ENCODE measurements around the gene SREBF1. TPM values are rescaled to one million over a fixed set of nuclear protein-coding genes. Genes with fewer than 3 reads are reported as not detected.

Gene SREBF1
- polyA plus RNA-seq, 3 donors = 7.6 to 35.9 (median 10.5) TPM

DNA sequence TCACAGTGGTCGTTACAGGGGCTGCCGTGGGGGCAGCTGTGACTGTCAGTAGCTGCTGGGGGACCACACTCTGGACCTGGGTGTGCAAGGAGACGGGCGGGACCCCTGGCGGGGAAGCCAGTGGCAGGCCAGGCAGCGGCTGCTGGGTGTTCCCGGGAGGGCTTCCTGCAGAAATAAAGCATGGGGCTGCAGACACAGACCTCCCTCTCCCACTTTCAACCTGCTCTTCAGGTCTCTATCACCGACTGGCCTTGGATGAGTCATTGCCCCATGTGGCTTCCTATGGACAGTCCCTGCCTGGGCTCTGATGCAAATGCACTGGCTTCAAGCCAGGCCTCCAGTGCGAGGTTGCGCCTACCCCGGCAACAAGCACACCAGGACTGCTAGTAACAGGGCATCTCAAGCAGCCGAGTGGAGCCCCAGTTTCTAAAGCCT lies 17.2 kb downstream of the SREBF1 start:
- Histone ChIP-seq H3K36me3 (replicated peaks in 1 of 2; ENCODE audit: control insufficient read depth in 1 of 2, insufficient read depth in 2 of 2, low read length in 2 of 2) (peaks cover 41 to 43% of the 10 kb centered on the region in 2 donors), H3K79me2 (ENCODE audit: insufficient read depth, low read length) (peaks cover 21% of the 10 kb centered on the region), H3K4me2 (replicated peaks; ENCODE audit: extremely low read depth, low read length, poor library complexity, severe bottlenecking) (peak overlapping the region; percentile 20), H3K9ac (ENCODE audit: insufficient read depth, low read length, poor library complexity, severe bottlenecking) (no peak overlapping the region), H2AFZ (ENCODE audit: insufficient read depth, low read depth, low read length, poor library complexity, severe bottlenecking) (no peak overlapping the region), H3K27me3 (ENCODE audit: control insufficient read depth in 2 of 2, insufficient read depth in 2 of 2, low read length in 2 of 2) (no peaks in the 10 kb centered on the region), H3K27ac (ENCODE audit: low read depth in 1 of 2, low read length in 2 of 2) (peak overlapping the region in 1 of 2 donors; percentile 15), H3K4me3 (replicated peaks in 1 of 3; ENCODE audit: low read depth in 2 of 3, low read length in 3 of 3) (no peak overlapping the region), H4K20me1 (ENCODE audit: insufficient read depth, low read length) (peaks cover 67% of the 10 kb centered on the region), H3K9me3 (replicated peaks in 1 of 2; ENCODE audit: control insufficient read depth in 1 of 2, insufficient read depth in 1 of 2, low read length in 2 of 2) (no peaks in the 10 kb centered on the region), H3K4me1 (ENCODE audit: control insufficient read depth in 1 of 2, insufficient read depth in 2 of 2, low read length in 2 of 2) (peaks cover 42 to 43% of the 10 kb centered on the region in 2 donors)
- TF ChIP-seq, protein P1, sequence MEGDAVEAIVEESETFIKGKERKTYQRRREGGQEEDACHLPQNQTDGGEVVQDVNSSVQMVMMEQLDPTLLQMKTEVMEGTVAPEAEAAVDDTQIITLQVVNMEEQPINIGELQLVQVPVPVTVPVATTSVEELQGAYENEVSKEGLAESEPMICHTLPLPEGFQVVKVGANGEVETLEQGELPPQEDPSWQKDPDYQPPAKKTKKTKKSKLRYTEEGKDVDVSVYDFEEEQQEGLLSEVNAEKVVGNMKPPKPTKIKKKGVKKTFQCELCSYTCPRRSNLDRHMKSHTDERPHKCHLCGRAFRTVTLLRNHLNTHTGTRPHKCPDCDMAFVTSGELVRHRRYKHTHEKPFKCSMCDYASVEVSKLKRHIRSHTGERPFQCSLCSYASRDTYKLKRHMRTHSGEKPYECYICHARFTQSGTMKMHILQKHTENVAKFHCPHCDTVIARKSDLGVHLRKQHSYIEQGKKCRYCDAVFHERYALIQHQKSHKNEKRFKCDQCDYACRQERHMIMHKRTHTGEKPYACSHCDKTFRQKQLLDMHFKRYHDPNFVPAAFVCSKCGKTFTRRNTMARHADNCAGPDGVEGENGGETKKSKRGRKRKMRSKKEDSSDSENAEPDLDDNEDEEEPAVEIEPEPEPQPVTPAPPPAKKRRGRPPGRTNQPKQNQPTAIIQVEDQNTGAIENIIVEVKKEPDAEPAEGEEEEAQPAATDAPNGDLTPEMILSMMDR (IDR thresholded peaks at IDR 0.05) = no peak
- intact Hi-C loops (cut with micrococcal nuclease) = loop anchor here (2.0 to 10.0 kb wide), 2 partner anchors 19 to 205 kb away; no protein-coding TSS in a partner anchor
- peaks cover 51% of the 10 kb centered on the region for H3K4me1 Mint-ChIP-seq
- 62% methylated on average over 12 of the region's 12 CpGs for WGBS (ENCODE audit: insufficient coverage)
- peaks cover 54 to 68% of the 10 kb centered on the region in 2 donors for H3K36me3 Mint-ChIP-seq
- H3K9me3 Mint-ChIP-seq = peaks cover 0 to 2% (median 0%) of the 10 kb centered on the region in 7 donors
- peak overlapping the region; percentile 24 to 35 for H3K4me3 Mint-ChIP-seq
- peak; percentile 91 to 94 (median 92) for DNase-seq
- H3K27me3 Mint-ChIP-seq (ENCODE audit: low read depth in 3 of 3) = peaks cover 2 to 12% (median 3%) of the 10 kb centered on the region in 3 donors
- H3K27ac Mint-ChIP-seq = peak overlapping the region in 5 of 7 donors; percentile 13 to 80 (median 66)

DNA sequence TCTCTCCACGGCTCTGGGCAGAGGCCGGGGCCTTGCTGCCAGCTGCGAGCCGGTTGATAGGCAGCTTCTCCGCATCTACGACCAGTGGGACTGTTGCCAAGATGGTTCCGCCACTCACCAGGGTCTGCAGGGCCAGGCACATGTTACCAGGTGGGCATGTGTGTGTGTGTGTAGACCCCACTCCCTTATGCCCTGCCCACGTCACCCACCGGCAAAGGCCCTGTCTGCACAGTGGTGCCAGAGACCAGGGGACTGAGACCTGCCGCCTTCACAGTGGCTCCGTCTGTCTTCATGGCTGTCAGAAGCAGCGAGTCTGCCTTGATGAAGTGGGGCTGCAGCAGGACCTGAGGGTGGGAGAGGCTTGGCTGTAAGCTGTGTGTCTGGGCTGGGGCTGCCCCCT lies 17.7 kb downstream of the SREBF1 start:
- DNase-seq = no peak
- intact Hi-C loops (cut with micrococcal nuclease) = loop anchor here (2.0 to 10.0 kb wide), 2 partner anchors 20 to 206 kb away; no protein-coding TSS in a partner anchor
- Mint-ChIP-seq H3K36me3 (peaks cover 58 to 73% of the 10 kb centered on the region in 2 donors), H3K27ac (peak overlapping the region in 6 of 7 donors; percentile 13 to 80 (median 60)), H3K4me3 (no peak overlapping the region), H3K27me3 (ENCODE audit: low read depth in 3 of 3) (peaks cover 2 to 12% (median 3%) of the 10 kb centered on the region in 3 donors), H3K9me3 (peaks cover 0 to 2% (median 0%) of the 10 kb centered on the region in 7 donors), H3K4me1 (peaks cover 47% of the 10 kb centered on the region)
- Histone ChIP-seq H3K27me3 (ENCODE audit: control insufficient read depth in 2 of 2, insufficient read depth in 2 of 2, low read length in 2 of 2) (no peaks in the 10 kb centered on the region), H3K4me2 (replicated peaks; ENCODE audit: extremely low read depth, low read length, poor library complexity, severe bottlenecking) (peak overlapping the region; percentile 20), H2AFZ (ENCODE audit: insufficient read depth, low read depth, low read length, poor library complexity, severe bottlenecking) (no peak overlapping the region), H3K4me1 (ENCODE audit: control insufficient read depth in 1 of 2, insufficient read depth in 2 of 2, low read length in 2 of 2) (peaks cover 37 to 39% of the 10 kb centered on the region in 2 donors), H3K9ac (ENCODE audit: insufficient read depth, low read length, poor library complexity, severe bottlenecking) (no peak overlapping the region), H4K20me1 (ENCODE audit: insufficient read depth, low read length) (peaks cover 62% of the 10 kb centered on the region), H3K36me3 (replicated peaks in 1 of 2; ENCODE audit: control insufficient read depth in 1 of 2, insufficient read depth in 2 of 2, low read length in 2 of 2) (peaks cover 46 to 48% of the 10 kb centered on the region in 2 donors), H3K79me2 (ENCODE audit: insufficient read depth, low read length) (peaks cover 17% of the 10 kb centered on the region), H3K27ac (ENCODE audit: low read depth in 1 of 2, low read length in 2 of 2) (no peak overlapping the region), H3K9me3 (replicated peaks in 1 of 2; ENCODE audit: control insufficient read depth in 1 of 2, insufficient read depth in 1 of 2, low read length in 2 of 2) (no peaks in the 10 kb centered on the region), H3K4me3 (replicated peaks in 1 of 3; ENCODE audit: low read depth in 2 of 3, low read length in 3 of 3) (no peak overlapping the region)
- TF ChIP-seq, protein P1 (IDR thresholded peaks at IDR 0.05) = no peak
- 93% methylated on average over 3 of the region's 12 CpGs for WGBS (ENCODE audit: insufficient coverage)

Measured in CD14-positive monocyte (primary cell).